Fibroblast of pulmonary artery (primary cell): ENCODE measurements around the gene MPI.
"Not testable (repeated sequence)": the region's sequence is repeated elsewhere in the genome, so short reads cannot be mapped to it uniquely, and the experiment has no call there.

Experiments used
- DNase-seq: peaks from one replicate; pipeline ENCODE4 v3.0.0-alpha.2; 2010; ENCODE audit warnings: low read depth
- H3K4me3 ChIP-seq: replicated peaks from 2 replicates; pipeline ENCODE4 v1.5.1; 2011; ENCODE audit warnings: low read depth, mild to moderate bottlenecking, control low read depth, low read length, moderate library complexity
- TF ChIP-seq, protein P1 (sequence below): IDR thresholded peaks from 2 replicates; pipeline ENCODE4 v1.5.1; 2011; ENCODE audit warnings: mild to moderate bottlenecking, control low read depth, low read length, inconsistent platforms; ENCODE audit errors: missing control alignments

Gene MPI

DNA sequence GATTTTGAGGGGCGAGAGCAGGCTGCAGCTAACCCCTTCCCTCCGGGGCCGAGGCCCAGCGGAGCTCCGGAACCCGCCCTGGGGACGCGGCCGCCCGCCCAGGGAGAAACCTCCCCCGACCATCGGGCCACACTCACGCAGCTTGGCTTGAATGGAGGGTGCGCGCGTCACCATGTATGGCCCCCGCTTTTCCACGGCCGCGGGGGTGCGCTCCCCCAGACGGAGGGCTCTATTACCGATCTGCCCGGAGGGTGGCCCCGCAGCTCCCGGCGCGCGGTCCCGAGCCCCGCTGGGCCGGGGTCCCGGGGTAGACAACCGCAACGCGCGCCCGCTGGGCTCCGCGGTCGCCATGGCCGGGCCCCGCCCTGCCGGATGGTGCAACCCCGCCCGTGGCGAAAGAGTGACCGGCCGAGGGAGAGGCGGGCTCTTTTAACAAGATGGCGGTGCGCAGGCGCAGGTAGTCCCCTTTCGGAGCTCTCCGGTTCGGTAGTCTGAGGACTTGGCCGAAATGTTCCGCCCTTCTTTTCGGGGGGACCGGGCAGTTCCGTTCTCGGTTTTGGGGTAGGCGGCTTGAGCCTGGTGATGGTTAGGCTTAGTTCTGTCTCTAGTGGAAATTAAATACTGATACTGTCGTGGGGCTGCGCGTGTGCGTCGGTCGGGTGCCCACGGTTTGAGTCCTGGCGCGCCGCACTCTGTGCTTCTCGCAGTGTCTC lies 16.8 kb downstream of the MPI start, which contains the start of gene FAM219B:
FAM219B (minus strand) TSS at position 402 of the 713 bp plus-strand sequence; CDS start at position 351, 51 bp downstream.
- H3K4me3 ChIP-seq, result peak within 1 kb of the TSS; percentile 82
- peak; percentile 86 for DNase-seq
- TF ChIP-seq, protein P1, sequence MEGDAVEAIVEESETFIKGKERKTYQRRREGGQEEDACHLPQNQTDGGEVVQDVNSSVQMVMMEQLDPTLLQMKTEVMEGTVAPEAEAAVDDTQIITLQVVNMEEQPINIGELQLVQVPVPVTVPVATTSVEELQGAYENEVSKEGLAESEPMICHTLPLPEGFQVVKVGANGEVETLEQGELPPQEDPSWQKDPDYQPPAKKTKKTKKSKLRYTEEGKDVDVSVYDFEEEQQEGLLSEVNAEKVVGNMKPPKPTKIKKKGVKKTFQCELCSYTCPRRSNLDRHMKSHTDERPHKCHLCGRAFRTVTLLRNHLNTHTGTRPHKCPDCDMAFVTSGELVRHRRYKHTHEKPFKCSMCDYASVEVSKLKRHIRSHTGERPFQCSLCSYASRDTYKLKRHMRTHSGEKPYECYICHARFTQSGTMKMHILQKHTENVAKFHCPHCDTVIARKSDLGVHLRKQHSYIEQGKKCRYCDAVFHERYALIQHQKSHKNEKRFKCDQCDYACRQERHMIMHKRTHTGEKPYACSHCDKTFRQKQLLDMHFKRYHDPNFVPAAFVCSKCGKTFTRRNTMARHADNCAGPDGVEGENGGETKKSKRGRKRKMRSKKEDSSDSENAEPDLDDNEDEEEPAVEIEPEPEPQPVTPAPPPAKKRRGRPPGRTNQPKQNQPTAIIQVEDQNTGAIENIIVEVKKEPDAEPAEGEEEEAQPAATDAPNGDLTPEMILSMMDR, result no peak

DNA sequence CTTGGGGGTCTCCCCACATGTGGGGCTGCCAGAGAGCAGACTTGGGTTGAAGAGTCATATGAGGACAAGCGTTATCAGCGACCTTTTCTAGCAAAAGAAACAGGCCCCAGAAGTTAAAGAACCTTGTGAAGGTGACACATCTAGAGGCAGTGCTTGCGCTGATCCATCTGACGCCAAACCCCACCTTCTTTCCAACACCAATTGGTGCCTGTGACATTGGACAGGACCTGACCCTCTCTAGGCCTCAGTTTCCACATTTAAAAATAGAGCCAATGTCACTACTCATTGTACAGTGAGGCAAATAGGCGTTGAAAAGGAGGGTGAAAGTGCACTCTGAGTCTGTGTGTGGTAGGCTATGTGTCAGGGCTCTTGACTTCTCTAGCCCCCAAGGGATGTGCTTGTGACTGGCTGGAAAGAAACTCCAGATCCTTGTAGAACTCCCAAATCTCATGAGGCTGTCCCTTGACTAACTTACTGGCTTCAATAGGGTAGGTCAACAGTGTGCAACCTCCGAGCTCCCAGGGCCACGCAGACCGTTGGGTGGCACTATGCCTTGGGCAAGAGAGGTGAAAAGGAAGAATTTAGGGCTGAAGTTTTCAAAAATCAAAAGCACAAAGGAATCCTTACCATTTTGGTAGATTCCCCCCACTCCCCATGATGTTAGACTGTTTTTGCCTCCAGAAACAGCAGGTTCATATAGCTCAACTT lies 17.5 kb downstream of the MPI start:
- DNase-seq, result no peak

GRCh38 chr15:74908635-74909034 lies 18.8 kb downstream of the MPI start:
- no peak overlapping the region for H3K4me3 ChIP-seq
- TF ChIP-seq, protein P1, result no peak
- no peak for DNase-seq

More for the DNA sequence above, 17.5 kb downstream of the MPI start:
- peak overlapping the region; percentile 82 for H3K4me3 ChIP-seq
- TF ChIP-seq, protein P1, result no peak

GRCh38 chr15:74913041-74913440 lies 23.2 kb downstream of the MPI start:
- peak; percentile 21 for DNase-seq
- TF ChIP-seq, protein P1, result no peak
- no peak overlapping the region for H3K4me3 ChIP-seq

DNA sequence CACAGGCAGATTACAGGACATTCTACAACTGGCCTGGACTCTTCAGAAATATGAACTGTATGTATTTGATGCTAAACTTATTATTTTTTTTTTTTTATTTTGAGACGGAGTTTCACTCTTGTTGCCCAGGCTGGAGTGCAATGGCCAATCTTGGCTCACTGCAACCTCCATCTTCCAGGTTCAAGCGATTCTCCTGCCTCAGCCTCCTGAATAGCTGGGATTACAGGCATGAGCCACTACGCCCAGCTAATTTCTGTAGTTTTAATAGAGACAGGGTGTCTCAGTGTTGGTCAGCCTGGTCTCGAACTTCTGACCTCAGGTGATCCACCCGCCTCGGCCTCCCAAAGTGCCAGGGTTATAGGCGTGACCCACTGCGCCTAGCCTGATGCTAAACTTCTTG lies 24.0 kb downstream of the MPI start:
- DNase-seq, H3K4me3 ChIP-seq: not testable (repeated sequence)

GRCh38 chr15:74917676-74918075 lies 27.8 kb downstream of the MPI start:
- H3K4me3 ChIP-seq, result no peak overlapping the region
- no peak for DNase-seq
- TF ChIP-seq, protein P1, result no peak

GRCh38 chr15:74920456-74920855 lies 30.6 kb downstream of the MPI start:
- DNase-seq, result no peak
- TF ChIP-seq, protein P1, result no peak
- H3K4me3 ChIP-seq, result no peak overlapping the region
